Fibroblast of peridontal ligament (primary cell): Measurements from ENCODE around the gene AGPAT4.

ENCODE experiments used
- DNase-seq: peaks from one replicate; pipeline ENCODE4 v3.0.0-alpha.2; 2010; ENCODE audit errors: extremely low read depth

The AGPAT4 gene

DNA sequence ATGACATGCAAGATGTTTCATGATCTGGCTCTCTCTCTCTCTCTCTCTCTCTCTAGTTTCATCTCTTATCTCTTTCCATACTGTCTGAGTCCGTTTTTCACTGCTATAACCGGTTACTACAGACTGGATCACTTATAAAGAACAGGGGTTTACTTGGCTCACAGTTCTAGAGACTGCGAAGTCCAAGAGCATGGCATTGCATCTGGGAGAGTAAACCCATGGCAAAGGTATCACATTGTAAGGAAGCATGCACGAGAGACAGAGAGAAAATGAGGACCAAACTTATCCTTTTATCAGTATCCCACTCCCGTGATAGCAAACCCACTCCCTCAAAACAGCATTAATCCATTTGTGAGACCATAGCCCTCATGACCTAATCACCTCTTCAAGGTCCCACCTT, 7.2 kb upstream of the AGPAT4 start:
- DNase-seq: no peak

DNA sequence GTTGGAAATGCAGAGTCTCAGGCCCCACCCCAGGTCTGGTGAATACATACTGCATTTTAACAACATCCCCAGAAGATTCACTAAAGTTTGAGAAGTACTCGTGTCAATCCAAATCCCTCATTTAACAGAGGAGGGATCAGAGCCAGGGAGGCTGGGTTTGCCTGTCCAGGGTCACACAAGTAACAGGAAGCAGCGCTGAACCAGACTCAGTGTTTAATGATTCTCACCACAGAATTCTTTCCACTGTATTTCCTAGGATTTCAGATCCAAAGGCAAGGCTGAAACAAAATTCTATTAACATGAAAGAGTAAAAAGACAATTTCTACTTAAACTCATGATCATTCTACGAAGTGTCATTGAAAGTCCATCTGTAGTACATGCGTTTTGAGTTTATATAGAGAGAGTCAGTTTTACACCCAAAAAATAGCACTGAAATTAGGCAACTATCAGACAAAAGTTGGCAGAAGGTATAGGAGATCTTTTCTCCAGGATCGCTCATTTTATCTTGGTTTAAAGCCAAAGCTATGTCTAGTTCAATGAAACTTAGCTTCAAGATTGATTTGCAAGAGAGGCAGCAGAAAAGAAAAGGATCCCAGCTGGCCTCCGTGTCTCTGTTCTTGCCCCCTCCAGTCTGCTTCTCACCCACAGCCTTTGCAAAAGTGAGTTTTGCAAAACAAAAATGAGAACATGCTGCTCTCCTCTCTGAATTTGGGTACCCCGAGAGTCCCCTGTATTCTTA, 6.0 kb upstream of the AGPAT4 start:
- peak; percentile 58 for DNase-seq

GRCh38 chr6:161276605-161277155, 2.8 kb upstream of the AGPAT4 start:
- DNase-seq: no peak

GRCh38 chr6:161274898-161275297, 1.0 kb upstream of the AGPAT4 start:
- no peak for DNase-seq

- no peak for DNase-seq
These were observed 612 bp upstream of the AGPAT4 start for GRCh38 chr6:161274488-161274858.

GRCh38 chr6:161273274-161273751, 548 bp downstream of the AGPAT4 start:
- peak; percentile 60 for DNase-seq

DNA sequence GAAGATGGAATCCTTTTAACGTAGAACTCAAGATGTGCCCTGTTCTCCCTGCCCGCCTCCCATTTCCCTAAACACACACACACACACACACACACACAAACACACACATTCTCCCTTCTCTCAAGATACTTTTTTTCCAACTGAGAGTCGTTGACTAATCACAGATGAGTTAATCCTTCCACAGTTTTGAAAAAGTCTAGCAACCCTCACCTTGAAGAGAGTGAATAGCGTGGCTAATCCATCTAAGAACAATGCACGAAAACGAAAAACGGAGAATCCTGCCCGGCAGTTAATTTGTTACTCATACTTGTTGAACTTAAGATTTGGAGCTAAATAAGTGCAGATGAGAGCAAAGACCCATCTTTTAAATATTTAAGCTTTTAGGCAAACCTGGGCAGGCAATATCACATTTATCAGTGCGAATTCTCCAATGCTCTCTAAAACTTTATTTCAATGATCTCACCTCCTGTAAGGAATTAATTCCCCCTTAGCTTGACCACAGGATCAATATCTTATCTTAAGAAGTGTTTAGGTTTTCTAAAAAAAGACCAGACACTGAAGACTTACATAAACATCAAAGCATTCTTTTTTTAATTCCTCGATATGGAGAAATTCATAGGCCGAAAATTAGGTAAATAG, 1.1 kb downstream of the AGPAT4 start:
- peak; percentile 65 for DNase-seq

- DNase-seq: no peak
These were observed 2.4 kb downstream of the AGPAT4 start for GRCh38 chr6:161271343-161272030.

DNA sequence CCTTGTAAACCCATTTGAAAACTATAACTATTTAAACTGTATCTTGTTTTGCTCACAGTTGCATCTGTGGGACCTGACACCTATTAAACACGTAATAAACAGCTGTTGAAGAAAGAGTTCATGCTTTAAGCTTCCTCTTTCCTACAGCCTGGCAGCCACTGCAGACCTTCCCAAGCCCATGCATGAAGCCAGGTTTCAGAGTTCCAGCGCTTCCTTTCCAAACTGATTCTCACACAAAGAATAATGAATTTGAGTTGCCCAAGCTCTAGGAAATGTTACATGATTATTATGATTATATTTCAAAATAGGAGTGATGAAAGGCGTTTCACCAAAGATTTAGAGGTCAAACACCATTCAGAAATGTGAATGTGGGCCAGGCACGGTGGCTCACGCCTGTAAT, 3.7 kb downstream of the AGPAT4 start:
- DNase-seq: no peak

- DNase-seq: no peak
These were observed 4.6 kb downstream of the AGPAT4 start for GRCh38 chr6:161269310-161269709.

- peak; percentile 51 for DNase-seq
These were observed 5.2 kb downstream of the AGPAT4 start for GRCh38 chr6:161268531-161269210.

GRCh38 chr6:161266513-161267230, 7.2 kb downstream of the AGPAT4 start:
- no peak for DNase-seq

DNA sequence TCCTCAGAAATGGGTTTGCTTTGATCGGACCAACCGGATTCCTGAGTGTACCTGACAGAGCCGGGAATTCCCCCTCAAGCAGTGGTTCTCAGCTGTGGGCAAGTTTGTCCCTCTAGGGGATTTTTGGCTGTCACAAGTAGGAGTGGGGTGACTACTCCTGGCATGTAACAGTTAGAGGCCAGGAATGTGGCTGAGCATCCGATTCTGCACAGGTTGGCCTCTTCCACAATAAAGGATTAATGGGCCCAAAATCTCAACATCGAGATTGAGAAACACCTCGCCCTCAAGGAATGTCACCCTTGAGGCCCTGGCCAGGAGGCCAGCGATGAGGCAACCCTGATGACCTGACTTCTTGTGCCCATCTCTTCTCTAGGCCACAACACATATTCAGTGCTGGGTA, 7.9 kb downstream of the AGPAT4 start:
- DNase-seq: no peak

- DNase-seq: no peak
These were observed 8.3 kb downstream of the AGPAT4 start for GRCh38 chr6:161265554-161265953.

- no peak for DNase-seq
These were observed 9.7 kb downstream of the AGPAT4 start for GRCh38 chr6:161264181-161264580.

DNA sequence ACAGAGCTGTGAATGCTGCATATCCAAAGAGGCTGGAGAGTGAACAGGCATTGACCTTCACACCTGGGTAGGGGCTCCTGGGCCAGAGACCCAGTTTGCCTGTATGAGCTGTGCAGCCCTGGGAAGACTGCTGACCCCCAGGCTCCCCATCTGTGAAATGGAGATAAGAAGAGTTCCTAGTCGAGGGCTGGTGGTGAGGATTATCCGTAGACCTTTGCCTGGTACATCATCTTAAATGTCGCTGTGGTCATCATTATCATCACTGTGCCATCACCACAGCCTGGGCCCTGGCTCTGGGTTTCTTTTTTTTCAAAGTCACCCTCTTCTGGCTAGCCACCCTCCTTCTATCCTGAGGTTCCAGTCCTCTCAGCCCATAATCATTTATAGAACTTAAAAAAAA, 12.0 kb downstream of the AGPAT4 start:
- no peak for DNase-seq

DNA sequence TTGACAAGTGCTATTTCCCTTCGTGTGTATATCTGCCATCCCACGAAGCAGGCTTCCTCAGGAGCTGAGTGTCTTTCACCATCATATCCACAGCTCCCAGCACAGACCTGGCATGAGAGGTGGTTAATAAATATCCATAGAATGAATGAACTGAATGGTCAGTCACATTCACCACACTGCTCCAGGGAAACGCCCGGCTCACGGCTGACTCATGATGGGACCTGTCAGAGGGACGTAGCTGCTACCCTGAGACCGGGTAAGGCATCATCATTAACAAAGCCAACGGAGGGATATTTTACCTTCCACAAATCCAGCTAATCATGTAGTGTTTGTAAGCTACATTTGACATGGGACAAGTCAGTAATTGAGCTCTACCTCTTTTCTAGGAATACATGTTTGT, 12.5 kb downstream of the AGPAT4 start:
- no peak for DNase-seq

DNA sequence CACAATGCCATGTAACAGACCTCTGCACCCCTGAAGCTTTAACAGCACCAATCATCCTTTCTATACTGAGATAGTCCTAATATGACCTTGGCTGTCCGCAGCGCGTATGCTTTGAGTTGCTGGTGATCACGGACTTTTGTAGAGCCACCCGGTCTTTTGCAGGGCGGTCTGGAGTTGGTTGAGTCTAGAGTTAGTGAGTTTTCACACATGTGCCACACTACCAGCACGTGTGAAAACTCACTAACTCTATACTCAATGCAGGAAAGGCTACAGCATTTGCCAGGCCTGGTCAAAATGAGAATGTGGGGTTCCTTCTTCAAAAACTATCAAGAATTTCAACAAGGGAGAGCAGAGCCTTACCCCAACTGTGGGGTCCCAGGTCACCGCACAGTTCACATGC, 14.6 kb downstream of the AGPAT4 start:
- DNase-seq: no peak

GRCh38 chr6:161257793-161258457, 15.9 kb downstream of the AGPAT4 start:
- peak; percentile 98 for DNase-seq

GRCh38 chr6:161256407-161256806, 17.5 kb downstream of the AGPAT4 start:
- DNase-seq: no peak

GRCh38 chr6:161255518-161255917, 18.3 kb downstream of the AGPAT4 start:
- no peak for DNase-seq
